ENCODE data around the gene IKZF5.

Gene IKZF5

DNA sequence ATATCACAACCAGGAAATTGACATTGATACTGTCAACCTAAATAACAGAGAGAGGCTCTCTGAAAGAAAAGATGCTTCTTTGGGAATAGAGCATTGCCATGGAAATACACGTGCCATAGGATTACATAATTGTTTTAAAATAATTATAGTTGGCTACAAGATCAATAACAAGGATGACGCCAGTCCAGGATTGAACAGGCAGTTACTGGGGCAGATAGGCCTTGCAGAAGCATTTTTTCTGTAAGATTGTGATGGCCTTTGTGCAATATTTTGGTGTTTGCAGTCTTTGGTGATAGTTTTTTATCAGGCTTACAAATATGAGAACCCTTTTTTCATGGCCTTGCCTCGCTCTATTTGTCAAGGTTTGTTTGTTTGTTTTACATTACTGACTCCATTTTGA lies 10.7 kb upstream of the IKZF5 start:
- FAIRE-seq, result no peak
- TF ChIP-seq POLR2AphosphoS5 (IDR thresholded peaks at IDR 0.05; ENCODE audit: low read depth, low read length) (no peak), PAX5 (IDR thresholded peaks at IDR 0.05; ENCODE audit: insufficient read depth, low read length, severe bottlenecking) (no peak), POU2F2 (IDR thresholded peaks at IDR 0.05; ENCODE audit: low read depth, low read length) (no peak), TAF1 (IDR thresholded peaks at IDR 0.05; ENCODE audit: low read depth, low read length) (no peak), POLR2A (IDR thresholded peaks at IDR 0.05; ENCODE audit: low read depth, low read length) (no peak), SPI1 (IDR thresholded peaks at IDR 0.05; ENCODE audit: low read depth, low read length) (no peak)
- no peak for DNase-seq (ENCODE audit: insufficient read length, low spot score)

DNA sequence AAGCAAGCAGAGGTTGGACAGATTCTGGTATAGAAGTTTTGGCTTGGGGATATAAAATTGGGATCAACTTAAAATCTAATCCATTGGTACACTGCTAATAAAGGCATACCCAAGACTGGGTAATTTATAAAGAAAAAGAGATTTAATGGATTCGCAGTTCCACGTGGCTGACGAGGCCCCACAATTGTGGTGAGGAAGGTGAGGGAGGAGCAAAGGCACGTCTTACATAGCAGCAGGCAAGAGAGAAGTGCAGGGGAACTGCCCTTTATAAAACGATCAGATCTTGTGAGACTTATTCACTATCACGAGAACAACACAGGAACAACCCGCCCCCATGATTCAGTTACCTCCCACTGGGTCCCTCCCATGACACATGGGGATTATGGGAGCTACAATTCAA lies 9.9 kb upstream of the IKZF5 start:
- DNase-seq (ENCODE audit: insufficient read length, low spot score) (no peak), FAIRE-seq (no peak)
- TF ChIP-seq POLR2AphosphoS5 (IDR thresholded peaks at IDR 0.05; ENCODE audit: low read depth, low read length) (no peak), PAX5 (IDR thresholded peaks at IDR 0.05; ENCODE audit: insufficient read depth, low read length, severe bottlenecking) (no peak), SPI1 (IDR thresholded peaks at IDR 0.05; ENCODE audit: low read depth, low read length) (no peak), POU2F2 (IDR thresholded peaks at IDR 0.05; ENCODE audit: low read depth, low read length) (no peak), POLR2A (IDR thresholded peaks at IDR 0.05; ENCODE audit: low read depth, low read length) (no peak), TAF1 (IDR thresholded peaks at IDR 0.05; ENCODE audit: low read depth, low read length) (no peak)

GRCh38 chr10:123017421-123018165 lies 9.0 kb upstream of the IKZF5 start:
- DNase-seq (ENCODE audit: insufficient read length, low spot score), result no peak
- TF ChIP-seq PAX5 (IDR thresholded peaks at IDR 0.05; ENCODE audit: insufficient read depth, low read length, severe bottlenecking) (no peak), SPI1 (IDR thresholded peaks at IDR 0.05; ENCODE audit: low read depth, low read length) (no peak), POLR2AphosphoS5 (IDR thresholded peaks at IDR 0.05; ENCODE audit: low read depth, low read length) (no peak), POU2F2 (IDR thresholded peaks at IDR 0.05; ENCODE audit: low read depth, low read length) (no peak), TAF1 (IDR thresholded peaks at IDR 0.05; ENCODE audit: low read depth, low read length) (no peak), POLR2A (IDR thresholded peaks at IDR 0.05; ENCODE audit: low read depth, low read length) (no peak)
- no peak for FAIRE-seq

GRCh38 chr10:123016228-123016627 lies 7.6 kb upstream of the IKZF5 start:
- TF ChIP-seq SPI1 (IDR thresholded peaks at IDR 0.05; ENCODE audit: low read depth, low read length) (no peak), POLR2A (IDR thresholded peaks at IDR 0.05; ENCODE audit: low read depth, low read length) (no peak), POU2F2 (IDR thresholded peaks at IDR 0.05; ENCODE audit: low read depth, low read length) (no peak), PAX5 (IDR thresholded peaks at IDR 0.05; ENCODE audit: insufficient read depth, low read length, severe bottlenecking) (no peak), TAF1 (IDR thresholded peaks at IDR 0.05; ENCODE audit: low read depth, low read length) (no peak), POLR2AphosphoS5 (IDR thresholded peaks at IDR 0.05; ENCODE audit: low read depth, low read length) (no peak)
- FAIRE-seq, result no peak

DNA sequence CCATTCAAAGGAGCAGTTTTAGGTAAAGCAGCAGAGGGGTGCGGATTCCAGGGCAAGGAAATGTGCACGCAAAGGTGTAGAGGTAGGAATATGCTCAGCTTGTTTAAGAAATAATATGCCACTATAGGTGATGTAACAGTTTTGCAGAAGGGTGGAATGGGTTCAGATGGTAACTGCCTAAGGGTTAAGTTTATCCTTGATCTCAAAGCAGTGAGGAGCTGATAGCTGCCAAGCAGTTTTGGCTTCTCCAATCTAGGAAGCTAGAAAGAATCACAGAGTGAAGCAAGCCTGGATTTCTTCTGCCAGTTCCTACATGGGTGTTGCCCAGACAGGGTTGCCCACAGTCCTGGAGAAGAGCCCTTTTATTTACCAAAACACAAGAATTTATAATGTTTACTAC lies 6.2 kb upstream of the IKZF5 start:
- FAIRE-seq (no peak), DNase-seq (ENCODE audit: insufficient read length, low spot score) (no peak)
- no peak for TF ChIP-seq POLR2A (IDR thresholded peaks at IDR 0.05; ENCODE audit: low read depth, low read length)
- no peak for TF ChIP-seq POU2F2 (IDR thresholded peaks at IDR 0.05; ENCODE audit: low read depth, low read length)
- no peak for TF ChIP-seq PAX5 (IDR thresholded peaks at IDR 0.05; ENCODE audit: insufficient read depth, low read length, severe bottlenecking)
- no peak for TF ChIP-seq TAF1 (IDR thresholded peaks at IDR 0.05; ENCODE audit: low read depth, low read length)
- TF ChIP-seq POLR2AphosphoS5 (IDR thresholded peaks at IDR 0.05; ENCODE audit: low read depth, low read length), result no peak
- no peak for TF ChIP-seq SPI1 (IDR thresholded peaks at IDR 0.05; ENCODE audit: low read depth, low read length)

More at GRCh38 chr10:123016228-123016627, 7.6 kb upstream of the IKZF5 start:
- no peak for DNase-seq (ENCODE audit: insufficient read length, low spot score)

GRCh38 chr10:123013456-123014419 lies 5.1 kb upstream of the IKZF5 start:
- DNase-seq (ENCODE audit: insufficient read length, low spot score) (no peak), FAIRE-seq (no peak)
- TF ChIP-seq POU2F2 (IDR thresholded peaks at IDR 0.05; ENCODE audit: low read depth, low read length) (no peak), TAF1 (IDR thresholded peaks at IDR 0.05; ENCODE audit: low read depth, low read length) (no peak), PAX5 (IDR thresholded peaks at IDR 0.05; ENCODE audit: insufficient read depth, low read length, severe bottlenecking) (no peak), POLR2AphosphoS5 (IDR thresholded peaks at IDR 0.05; ENCODE audit: low read depth, low read length) (no peak), POLR2A (IDR thresholded peaks at IDR 0.05; ENCODE audit: low read depth, low read length) (no peak), SPI1 (IDR thresholded peaks at IDR 0.05; ENCODE audit: low read depth, low read length) (no peak)

GRCh38 chr10:123011987-123012386 lies 3.4 kb upstream of the IKZF5 start:
- no peak for DNase-seq (ENCODE audit: insufficient read length, low spot score)
- no peak for TF ChIP-seq POU2F2 (IDR thresholded peaks at IDR 0.05; ENCODE audit: low read depth, low read length)
- no peak for TF ChIP-seq TAF1 (IDR thresholded peaks at IDR 0.05; ENCODE audit: low read depth, low read length)
- no peak for TF ChIP-seq SPI1 (IDR thresholded peaks at IDR 0.05; ENCODE audit: low read depth, low read length)
- TF ChIP-seq POLR2A (IDR thresholded peaks at IDR 0.05; ENCODE audit: low read depth, low read length), result no peak
- no peak for TF ChIP-seq PAX5 (IDR thresholded peaks at IDR 0.05; ENCODE audit: insufficient read depth, low read length, severe bottlenecking)
- no peak for TF ChIP-seq POLR2AphosphoS5 (IDR thresholded peaks at IDR 0.05; ENCODE audit: low read depth, low read length)
- FAIRE-seq, result no peak

GRCh38 chr10:123009105-123009820 lies 668 bp upstream of the IKZF5 start:
- FAIRE-seq (no peak), DNase-seq (ENCODE audit: insufficient read length, low spot score) (peak; percentile 23)
- no peak for TF ChIP-seq SPI1 (IDR thresholded peaks at IDR 0.05; ENCODE audit: low read depth, low read length)

All from GM12891 (cell line).